Type B pancreatic cell (in vitro differentiated cells): ENCODE results near the gene CST2. TPM values are rescaled to one million over a fixed set of nuclear protein-coding genes. Genes with fewer than 3 reads are reported as not detected.
"Not testable (repeated sequence)": the region's sequence is repeated elsewhere in the genome, so short reads cannot be mapped to it uniquely, and the experiment has no call there.

Source experiments
- DNase-seq: peaks from one replicate; pipeline ENCODE4 v3.0.0; 2021; ENCODE audit warnings: mixed read lengths; ENCODE audit not compliant: unreplicated experiment; ENCODE audit errors: extremely low spot score
- H3K27ac Mint-ChIP-seq: 2 replicates; pipeline ENCODE4 v1.8.0; 2021; ENCODE audit warnings: mild to moderate bottlenecking, mixed read lengths
- H3K27me3 Mint-ChIP-seq: 2 replicates; pipeline ENCODE4 v1.8.0; 2021; ENCODE audit warnings: mixed read lengths
- H3K36me3 Mint-ChIP-seq: 2 replicates; pipeline ENCODE4 v1.8.0; 2021; ENCODE audit warnings: mixed read lengths
- H3K4me1 Mint-ChIP-seq: one replicate; pipeline ENCODE4 v1.8.0; 2021; ENCODE audit warnings: mixed read lengths; ENCODE audit not compliant: unreplicated experiment
- H3K4me3 Mint-ChIP-seq: 2 replicates; pipeline ENCODE4 v1.8.0; 2021; ENCODE audit warnings: mild to moderate bottlenecking, mixed read lengths
- H3K9me3 Mint-ChIP-seq: 2 replicates; pipeline ENCODE4 v1.8.0; 2021; ENCODE audit warnings: mixed read lengths
- total RNA-seq: library from RNA; stranded (reverse); gene quantifications from 2 replicates; pipeline ENCODE4 v1.2.1, GENCODE V29; 2021; ENCODE audit warnings: low replicate concordance
- TF ChIP-seq, protein P1 (sequence below): fragments of 200-600 bp; sonication (generic); conservative IDR thresholded peaks from 2 replicates; pipeline ENCODE4 v1.5.0; 2021; ENCODE audit warnings: antibody characterized with exemption, mild to moderate bottlenecking

CST2 gene
- total RNA-seq, 1 donor from 2014 or later = 2.6 TPM

DNA sequence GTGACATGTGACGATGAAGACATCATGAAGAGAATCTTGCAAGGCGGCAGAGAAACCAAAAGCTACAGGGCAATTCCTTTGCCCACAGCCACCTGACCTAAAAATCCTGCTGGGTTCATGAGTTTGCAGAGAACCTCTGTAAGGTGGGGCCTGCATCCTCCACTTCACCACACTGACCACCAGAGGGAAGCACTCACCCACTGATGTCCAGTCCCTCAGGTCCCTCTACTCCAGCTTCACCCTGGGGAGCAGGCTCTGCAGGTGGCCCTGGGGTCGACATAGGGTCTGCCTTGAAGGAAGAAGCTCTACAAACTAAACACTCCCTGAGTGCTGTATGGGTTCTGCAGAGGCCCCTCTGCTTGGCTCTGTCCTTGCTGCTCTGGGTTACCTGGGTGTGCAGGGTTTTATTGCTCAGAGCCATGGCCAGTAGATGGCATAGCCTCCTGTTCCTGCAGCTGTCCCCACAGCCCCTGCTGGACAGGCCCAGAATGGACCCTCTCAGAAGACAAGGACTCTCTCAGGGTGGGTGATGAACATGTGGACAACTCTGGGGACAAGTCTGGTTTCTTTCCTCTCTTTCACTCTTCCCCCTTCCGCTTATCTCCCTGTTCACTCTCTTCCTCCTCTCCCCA lies 27.2 kb downstream of the CST2 start:
- TF ChIP-seq, protein P1, sequence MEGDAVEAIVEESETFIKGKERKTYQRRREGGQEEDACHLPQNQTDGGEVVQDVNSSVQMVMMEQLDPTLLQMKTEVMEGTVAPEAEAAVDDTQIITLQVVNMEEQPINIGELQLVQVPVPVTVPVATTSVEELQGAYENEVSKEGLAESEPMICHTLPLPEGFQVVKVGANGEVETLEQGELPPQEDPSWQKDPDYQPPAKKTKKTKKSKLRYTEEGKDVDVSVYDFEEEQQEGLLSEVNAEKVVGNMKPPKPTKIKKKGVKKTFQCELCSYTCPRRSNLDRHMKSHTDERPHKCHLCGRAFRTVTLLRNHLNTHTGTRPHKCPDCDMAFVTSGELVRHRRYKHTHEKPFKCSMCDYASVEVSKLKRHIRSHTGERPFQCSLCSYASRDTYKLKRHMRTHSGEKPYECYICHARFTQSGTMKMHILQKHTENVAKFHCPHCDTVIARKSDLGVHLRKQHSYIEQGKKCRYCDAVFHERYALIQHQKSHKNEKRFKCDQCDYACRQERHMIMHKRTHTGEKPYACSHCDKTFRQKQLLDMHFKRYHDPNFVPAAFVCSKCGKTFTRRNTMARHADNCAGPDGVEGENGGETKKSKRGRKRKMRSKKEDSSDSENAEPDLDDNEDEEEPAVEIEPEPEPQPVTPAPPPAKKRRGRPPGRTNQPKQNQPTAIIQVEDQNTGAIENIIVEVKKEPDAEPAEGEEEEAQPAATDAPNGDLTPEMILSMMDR = peak; percentile 77
- H3K27ac Mint-ChIP-seq, H3K4me3 Mint-ChIP-seq: not testable (repeated sequence)

DNA sequence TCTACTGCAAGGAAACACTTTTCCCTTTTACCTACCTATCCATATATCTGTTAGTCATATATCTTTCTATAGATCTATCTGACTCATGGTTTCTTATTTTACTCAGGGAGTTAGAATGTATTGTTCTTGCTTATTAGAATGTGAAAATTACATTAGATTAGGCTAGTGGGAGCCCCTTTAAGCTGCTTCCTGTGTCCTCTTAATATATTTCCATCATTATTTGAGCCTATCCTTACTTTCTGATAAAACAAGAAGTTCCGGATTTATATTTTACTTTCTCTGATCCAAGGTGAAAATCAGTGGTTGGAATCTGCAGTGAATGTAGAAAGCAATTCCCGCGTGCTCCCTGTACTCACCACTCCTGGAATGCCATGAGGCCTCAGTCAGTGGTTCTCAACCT lies 31.0 kb downstream of the CST2 start:
- Mint-ChIP-seq H3K4me3 (no peak overlapping the region), H3K27me3 (peaks cover 21% of the 10 kb centered on the region), H3K4me1 (no peaks in the 10 kb centered on the region), H3K9me3 (no peaks in the 10 kb centered on the region), H3K27ac (no peak overlapping the region), H3K36me3 (no peaks in the 10 kb centered on the region)
- TF ChIP-seq, protein P1 = no peak
- no peak for DNase-seq

More for the DNA sequence above, 27.2 kb downstream of the CST2 start:
- not testable (repeated sequence) for H3K9me3 Mint-ChIP-seq, H3K36me3 Mint-ChIP-seq, H3K4me1 Mint-ChIP-seq, H3K27me3 Mint-ChIP-seq, DNase-seq

DNA sequence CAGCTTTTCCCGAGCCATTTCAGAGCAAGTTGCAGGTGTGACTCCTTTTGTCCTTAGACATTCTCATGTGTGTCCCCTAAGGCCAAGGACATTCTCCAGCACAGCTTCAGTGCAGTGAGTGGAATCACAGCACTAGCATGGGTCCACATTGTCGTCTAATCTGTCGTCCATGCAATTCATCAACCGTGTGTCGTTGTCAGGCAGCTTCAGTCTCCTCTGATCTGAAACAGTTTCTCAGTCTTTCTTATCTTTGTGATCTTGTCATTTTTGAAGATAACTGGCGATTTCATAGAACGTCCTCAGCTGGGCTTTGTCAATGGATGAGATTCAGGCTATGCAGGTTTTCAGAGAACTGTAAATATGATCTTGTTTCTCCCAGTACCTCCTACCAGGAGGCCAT lies 31.7 kb downstream of the CST2 start:
- TF ChIP-seq, protein P1 = no peak
- Mint-ChIP-seq H3K27ac (no peak overlapping the region), H3K4me1 (no peaks in the 10 kb centered on the region), H3K4me3 (no peak overlapping the region), H3K9me3 (no peaks in the 10 kb centered on the region), H3K36me3 (no peaks in the 10 kb centered on the region), H3K27me3 (peaks cover 22% of the 10 kb centered on the region)
- DNase-seq = no peak

DNA sequence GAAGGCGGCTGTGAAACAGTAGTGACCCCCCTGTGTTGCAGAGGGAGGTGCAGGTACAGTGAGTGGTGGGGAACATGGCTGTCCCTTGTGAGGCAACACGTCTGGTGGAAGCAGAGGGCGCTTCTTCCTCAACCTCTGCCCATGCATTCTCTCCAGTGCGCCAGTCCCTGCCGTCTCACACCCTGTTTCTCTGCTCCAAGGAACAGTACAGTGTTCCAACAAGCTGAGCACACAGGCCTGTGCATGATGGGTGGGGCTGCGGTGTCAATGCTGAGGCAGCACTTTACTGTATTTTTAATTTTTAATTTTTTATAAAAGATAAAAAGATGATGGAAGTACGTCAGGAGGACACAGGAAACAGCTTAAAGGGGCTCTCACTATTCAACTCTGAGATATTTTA lies 32.5 kb downstream of the CST2 start:
- Mint-ChIP-seq H3K9me3 (no peaks in the 10 kb centered on the region), H3K27ac (no peak overlapping the region), H3K36me3 (no peaks in the 10 kb centered on the region), H3K27me3 (peaks cover 25% of the 10 kb centered on the region), H3K4me1 (no peaks in the 10 kb centered on the region), H3K4me3 (no peak overlapping the region)
- TF ChIP-seq, protein P1 = no peak
- no peak for DNase-seq

DNA sequence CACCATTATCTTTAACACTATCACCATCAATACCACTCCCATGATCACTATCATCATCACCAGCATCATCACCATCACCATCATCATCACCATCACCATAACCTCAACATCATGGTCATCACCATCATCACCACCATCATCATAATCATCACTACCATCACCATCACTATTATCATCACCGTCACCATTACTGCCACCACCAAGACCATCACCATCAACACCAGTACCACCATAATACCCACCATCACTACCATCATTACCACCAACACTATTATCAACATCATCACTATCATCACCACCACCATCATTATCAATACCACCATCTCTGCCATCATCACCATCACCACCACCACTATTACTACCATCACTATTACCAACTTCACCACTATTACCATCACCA lies 43.1 kb downstream of the CST2 start:
- no peak overlapping the region for H3K4me3 Mint-ChIP-seq
- H3K36me3 Mint-ChIP-seq = no peaks in the 10 kb centered on the region
- H3K4me1 Mint-ChIP-seq = no peaks in the 10 kb centered on the region
- no peaks in the 10 kb centered on the region for H3K9me3 Mint-ChIP-seq
- peaks cover 9% of the 10 kb centered on the region for H3K27me3 Mint-ChIP-seq
- DNase-seq = no peak
- no peak overlapping the region for H3K27ac Mint-ChIP-seq
- TF ChIP-seq, protein P1 = no peak
